GM18519 (cell line): ENCODE data around the gene MBNL1.
"Not testable (repeated sequence)": the region's sequence is repeated elsewhere in the genome, so short reads cannot be mapped to it uniquely, and the experiment has no call there.

Experiments used
- ATAC-seq: cut with Tn5 transposase; IDR thresholded peaks from one replicate; pipeline ENCODE4 v1.9.1; 2021; ENCODE audit warnings: mild to moderate bottlenecking, moderate library complexity; ENCODE audit not compliant: unreplicated experiment, low FRiP score

MBNL1 gene

DNA sequence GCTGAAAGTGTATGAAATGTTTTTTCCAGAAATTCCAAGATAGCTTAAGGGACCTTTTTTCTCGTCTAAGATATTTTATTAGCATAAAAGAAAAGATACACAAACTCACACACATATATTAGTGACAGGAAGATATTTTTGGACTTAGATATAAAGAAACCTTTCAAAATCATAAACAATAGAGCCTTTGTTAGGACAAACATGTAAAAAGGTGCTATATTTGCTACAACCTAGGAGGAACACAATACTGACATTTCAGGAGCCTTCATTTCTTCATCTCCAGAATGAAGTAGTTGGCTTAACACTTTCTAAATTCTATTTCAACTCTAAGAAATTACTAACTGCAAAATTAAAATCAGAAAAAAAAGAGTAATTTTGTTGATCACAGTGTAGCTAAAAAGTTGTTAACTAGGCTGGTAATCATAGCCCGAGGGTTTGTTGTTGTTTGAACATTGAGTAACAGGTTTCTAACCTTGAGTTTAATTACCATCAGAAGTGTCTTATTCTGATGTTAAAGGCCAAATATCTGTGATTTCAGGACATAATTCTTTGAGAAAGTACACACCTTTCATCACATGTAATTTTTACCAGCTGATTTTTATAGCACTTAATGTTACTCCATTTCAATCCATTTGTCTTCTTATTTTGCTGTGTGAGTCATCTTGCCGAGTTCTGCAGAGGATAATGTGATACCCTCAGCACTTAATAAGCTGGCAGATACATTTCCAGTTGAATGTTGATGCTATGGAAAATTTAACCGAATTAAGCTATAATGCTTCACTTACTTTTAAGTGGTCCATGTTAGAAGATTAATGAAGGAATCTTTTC is 97.3 kb downstream of the MBNL1 start:
- no peak for ATAC-seq

DNA sequence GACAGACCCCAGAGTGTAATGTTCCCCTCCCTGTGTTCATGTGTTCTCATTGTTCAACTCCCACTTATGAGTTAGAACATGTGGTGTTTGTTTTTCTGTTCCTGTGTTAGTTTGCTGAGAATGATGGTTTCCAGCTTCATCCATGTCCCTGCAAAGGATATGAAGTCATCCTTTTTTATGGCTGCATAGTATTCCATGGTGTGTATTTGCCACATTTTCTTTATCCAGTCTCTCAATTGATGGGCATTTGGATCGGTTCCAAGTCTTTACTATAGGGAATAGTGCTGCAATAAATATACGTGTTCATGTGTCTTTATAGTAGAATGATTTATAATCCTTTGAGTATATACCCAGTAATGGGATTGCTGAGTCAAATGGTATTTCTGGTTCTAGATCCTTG is 98.5 kb downstream of the MBNL1 start:
- ATAC-seq: not testable (repeated sequence)

DNA sequence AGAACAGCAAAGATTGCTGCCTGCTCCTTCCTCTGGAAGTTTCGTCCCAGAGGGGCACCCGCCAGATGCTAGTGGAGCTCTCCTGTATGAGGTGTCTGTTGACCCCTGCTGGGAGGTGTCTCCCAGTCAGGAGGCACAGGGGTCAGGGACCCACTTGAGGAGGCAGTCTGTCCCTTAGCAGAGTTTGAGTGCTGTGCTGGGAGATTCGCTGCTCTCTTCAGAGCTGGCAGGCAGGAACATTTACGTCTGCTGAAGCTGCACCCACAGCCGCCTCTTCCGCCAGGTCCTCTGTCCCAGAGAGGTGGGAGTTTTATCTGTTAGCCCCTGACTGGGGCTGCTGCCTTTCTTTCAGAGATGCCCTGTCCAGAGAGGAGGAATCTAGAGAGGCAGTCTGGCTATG is 103.9 kb downstream of the MBNL1 start:
- not testable (repeated sequence) for ATAC-seq

DNA sequence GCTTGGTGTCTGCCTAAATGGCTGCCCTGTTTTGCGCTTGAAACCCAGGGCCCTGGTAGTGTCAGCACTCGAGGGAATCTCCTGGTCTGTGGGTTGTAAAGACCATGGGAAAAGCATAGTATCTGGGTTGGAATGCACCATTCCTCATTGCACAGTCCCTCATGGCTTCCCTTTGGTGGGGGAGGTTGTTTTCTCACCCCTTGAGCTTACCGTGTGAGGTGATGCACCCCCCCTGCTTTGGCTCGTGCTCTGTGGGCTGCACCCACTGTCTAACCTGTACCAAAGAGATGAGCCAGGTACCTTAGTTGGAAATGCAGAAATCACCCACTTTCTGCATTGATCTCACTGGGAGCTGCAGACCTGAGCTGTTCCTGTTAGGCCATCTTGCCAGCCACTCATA is 104.7 kb downstream of the MBNL1 start:
- no peak for ATAC-seq

DNA sequence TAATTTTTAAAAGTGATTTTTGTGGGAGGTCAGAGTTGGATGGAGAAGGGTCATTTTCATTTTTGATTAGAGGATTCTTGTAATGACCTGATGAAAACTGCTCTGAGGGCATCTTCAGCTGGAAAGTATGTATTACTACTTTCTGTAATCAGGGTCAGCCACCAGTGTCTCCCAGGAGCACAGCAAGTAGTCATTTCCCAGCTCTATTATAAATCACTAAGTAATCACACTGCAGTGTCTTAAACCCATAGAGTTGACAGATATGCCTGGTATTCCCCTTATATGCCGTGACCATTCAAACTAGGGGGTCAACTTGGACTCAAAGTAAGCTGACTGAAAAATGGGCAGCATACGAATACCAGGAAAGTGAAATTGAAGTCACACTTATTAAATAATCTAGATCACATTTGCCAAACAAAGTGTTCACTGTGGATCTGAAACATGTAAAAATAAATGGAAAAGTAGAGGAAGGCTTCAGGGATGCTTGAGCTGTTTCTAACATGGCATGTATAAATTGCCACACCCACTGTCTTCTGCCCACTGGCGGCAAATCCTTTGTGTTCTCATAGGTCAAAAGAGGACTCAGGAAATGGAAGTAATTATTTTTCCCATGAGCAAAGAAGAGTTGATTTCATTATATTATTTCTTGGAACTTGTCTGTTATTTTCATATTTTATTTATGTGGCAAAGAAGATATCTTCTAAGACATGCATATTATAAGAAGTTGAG is 105.7 kb downstream of the MBNL1 start:
- ATAC-seq: no peak

DNA sequence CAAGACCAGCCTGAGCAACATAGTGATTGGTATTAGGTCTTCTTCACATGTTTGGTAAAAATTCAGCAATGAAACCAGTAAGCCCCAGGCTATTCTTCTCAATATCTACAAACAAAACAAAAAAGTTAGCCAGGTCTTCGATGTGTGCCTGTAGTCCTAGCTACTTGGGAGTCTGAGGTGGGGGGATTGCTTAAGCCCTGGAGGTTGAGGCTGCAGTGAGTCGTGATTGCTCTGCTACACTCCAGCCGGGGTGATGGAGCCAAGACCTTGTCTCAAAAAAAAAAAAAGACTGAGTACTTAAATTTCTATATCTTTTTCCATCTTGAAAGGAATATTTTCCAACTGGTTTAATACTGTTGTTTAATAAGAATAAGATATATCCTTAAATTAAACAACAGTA is 106.8 kb downstream of the MBNL1 start:
- ATAC-seq: no peak

DNA sequence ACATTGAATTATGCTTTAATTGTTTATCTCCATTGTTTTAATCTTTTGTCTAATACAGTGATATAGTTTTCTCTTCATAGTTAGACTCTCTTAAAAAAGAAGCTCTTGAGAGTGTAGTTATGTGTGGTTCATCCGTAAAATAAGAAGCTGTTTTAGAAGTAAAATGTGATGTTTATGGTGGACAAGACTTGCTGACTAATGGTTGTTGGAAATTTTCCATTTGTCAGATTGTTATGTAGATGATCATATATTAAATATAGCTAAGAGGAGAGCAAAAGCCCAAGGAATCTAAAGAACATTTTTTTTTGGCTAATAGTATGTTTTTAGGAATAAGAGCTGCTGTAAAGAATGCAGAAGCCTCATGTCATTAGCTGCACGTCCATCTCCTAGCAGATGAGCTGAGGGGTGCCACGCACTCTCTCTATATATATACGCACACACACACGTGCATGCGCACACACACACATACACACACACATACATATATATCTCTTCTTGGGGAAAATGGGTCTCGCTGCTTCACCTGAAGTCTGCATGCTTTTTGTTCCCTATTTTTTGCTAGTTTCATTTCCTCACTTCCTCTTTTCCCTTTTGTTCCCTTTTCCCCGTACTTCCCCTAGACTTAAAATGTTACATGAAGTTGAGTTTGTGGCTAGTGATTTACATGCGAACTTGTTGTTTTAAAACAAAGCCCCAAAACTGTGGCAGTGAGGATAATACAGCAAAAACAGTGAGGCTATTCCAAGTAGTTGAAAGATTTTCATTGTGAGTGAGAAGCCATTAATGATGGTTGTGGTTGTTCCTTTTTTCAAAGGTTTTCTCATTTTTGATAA is 107.8 kb downstream of the MBNL1 start:
- peak; percentile 67 for ATAC-seq

DNA sequence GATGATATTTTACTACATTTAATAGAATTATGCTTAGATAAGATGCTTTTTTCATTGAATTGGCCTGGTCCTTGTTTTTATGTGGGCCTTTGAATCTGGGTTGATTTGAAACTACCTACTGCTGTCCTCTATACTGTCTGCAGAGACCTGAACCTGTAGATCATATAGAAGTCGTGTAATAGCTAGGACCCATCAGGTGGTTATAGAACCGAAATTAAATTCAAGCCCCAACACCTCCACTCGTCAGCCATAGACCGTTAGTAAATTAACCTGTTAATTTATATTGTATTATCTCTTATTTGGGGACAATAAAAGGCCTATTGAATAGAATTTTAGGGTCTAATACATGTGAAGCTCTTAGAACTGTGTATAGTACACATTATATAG is 108.4 kb downstream of the MBNL1 start:
- no peak for ATAC-seq

DNA sequence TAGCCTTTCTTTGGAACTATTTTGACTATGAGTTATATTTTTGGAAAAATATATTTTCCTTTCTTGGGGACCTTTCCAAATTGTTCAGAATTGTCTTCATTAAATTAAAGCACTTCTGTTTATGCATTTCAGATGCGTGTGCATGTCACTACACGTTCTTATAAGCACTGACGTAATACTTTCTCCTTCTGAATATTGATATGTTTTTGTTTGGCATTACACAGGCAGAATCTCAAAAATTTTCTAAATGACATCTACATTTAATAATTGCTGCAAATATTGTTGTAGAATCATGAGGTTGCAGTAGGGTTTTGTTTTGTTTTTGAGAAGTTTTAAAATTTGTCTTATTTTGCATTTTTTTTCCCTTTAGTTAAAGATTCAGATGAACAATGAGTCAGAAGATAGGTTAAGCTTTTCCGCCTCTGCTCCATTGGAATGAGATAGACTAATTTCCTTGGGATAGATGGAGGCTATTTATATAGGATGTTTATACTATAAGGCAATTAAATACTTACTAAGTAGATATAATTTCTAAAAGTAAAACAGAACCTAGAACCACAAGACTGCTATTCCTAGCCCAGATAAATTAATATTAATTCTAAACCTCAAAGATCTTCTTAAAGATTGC is 110.8 kb downstream of the MBNL1 start:
- ATAC-seq: no peak

DNA sequence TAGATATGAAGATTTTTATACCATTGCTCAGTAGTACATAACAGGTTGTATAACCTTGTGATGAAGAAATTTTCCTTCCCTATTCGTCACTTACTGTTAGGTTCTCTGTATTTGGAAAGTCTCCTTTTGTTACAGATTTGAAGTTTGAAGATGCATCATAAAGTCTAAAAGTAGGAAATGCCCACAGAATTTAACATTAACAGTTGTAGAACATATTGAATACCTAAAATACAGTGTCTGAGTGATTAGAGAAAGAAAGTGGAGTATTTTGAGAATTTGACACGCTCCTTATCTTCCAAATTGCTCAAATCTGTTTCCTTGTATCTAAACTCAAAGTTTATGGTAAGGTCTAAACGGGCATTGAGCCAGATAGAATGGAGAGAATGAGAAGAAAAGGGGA is 111.3 kb downstream of the MBNL1 start:
- ATAC-seq: no peak

DNA sequence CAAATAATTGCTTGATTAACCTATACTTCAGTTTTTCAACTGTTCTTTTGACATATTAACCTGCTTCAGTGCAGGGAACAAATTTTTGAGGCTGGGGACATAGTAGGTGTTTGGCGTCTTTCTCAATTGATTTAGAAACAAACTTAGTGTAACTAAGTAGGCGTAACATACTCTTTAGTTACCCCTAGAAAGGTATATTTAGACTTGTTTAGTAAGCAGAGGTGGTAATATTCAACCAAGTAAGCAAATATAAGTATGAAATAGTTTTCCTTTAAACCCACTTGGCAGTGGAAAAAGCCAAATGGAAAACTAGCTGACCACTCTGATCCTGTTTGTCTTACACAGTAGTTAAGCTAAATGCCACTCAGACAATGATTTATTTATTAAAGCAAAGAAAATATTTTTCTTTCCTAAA is 113.2 kb downstream of the MBNL1 start:
- no peak for ATAC-seq

DNA sequence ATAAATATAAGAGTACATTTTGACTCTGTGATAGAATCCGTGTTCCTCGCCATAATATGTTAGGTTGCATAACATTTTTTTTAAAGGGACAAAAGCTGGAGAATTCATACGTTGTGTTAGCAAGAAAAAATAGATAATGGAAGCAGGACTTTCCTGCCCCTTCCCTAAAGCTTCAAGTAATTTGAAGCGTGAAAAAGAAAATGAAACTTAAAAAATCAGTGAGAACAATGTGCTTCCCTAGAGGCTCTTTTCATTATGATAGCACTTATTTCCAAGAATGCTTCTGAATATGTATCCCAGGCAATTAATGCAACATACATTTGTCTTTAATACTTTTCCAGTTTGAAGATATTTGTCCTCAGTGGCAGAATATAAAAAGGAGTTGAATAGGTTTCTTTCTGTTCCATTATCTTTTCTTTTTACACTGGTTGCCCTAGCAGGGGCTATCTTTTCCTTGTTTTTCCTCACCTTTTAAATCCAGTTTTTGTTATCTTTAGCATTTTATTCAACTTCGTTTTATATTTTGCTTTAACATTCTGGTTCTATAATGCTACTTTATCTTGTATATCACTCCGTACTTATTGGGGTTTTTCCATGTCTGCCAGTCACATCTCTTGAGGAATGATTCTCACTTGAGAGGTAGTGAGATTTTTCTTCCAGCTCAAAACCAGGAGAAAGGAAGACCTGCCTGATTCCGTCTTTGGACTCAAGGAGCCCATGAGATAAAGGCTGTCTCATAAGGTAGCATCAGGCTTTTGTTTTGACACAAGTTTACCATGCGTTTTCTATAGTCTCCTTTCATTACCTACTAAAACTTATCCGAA is 113.8 kb downstream of the MBNL1 start:
- ATAC-seq: no peak

DNA sequence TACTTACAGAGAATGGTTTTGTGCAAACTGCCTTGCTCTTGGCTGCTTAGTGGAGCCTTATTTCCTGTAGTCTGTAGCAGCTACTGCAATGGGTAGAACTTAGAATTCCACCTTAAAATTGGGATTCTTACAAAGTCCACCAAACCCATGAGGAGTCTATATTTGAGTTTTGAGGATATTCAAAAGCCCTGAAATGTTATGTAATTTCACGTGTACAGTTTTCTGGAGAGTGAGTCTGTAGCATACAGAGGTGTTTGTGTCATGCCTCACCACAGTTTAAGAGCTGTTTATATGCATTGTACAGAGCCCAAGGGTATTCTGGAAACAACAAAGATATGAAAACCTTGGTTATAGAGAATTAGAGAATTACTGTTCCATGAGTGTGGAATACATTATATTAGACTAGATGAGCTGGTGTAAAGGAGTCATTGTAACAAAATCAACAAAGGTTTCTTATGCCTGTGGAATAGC is 114.4 kb downstream of the MBNL1 start:
- no peak for ATAC-seq

DNA sequence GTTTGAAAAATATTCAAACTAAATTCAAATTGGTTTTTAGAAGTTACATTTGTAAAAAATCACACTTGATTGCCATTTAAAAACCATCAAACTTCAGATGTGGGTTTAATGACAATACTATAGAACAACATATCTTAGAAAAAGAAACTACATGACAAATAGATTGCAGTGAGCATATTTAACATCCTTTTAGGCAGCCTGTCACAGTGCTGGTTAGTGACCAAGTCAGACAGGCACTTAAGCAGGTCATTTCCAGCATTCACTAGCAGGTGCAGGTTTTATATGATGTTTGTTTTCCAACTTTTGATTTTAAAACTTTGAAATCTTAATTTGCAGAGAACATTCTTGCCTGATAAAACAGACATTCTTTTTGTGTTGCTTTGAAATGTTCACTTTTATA is 115.7 kb downstream of the MBNL1 start:
- ATAC-seq: no peak

DNA sequence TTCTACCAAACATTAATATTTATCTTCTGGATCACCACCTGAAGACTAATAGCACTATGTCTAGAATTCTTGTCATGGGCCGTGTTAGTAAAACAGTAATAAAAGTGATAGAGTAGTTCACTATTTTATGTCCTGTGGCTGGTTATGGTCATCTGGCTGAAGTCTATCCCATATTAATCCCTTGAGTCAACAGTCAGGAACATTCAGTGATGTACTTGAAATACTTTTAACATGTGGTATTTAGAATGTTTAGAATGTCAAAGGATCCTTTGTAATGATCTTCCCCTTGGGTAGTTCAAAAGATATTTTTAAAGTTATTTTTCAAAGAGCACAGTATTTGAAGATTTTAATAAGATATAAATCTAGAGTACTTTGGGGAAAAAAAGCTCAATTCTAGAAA is 117.0 kb downstream of the MBNL1 start:
- no peak for ATAC-seq

DNA sequence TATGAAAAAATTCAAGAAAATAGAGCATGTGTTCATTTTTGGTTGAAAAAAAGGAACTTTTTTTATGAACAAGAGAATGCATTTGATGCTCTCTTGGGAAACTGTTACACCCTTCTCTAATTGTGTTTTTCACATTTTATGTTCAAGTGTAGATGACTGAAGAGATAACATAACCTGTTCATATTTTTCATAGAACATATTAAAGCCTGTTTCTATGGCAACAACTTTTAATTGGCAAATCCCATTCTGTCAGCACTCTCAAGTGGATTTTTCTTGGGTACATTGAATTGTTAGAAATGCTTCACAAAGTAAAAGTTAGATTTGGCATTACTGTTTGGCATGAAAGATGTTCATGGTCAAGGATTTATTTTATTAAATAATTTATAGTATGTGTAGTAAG is 117.5 kb downstream of the MBNL1 start:
- ATAC-seq: no peak

DNA sequence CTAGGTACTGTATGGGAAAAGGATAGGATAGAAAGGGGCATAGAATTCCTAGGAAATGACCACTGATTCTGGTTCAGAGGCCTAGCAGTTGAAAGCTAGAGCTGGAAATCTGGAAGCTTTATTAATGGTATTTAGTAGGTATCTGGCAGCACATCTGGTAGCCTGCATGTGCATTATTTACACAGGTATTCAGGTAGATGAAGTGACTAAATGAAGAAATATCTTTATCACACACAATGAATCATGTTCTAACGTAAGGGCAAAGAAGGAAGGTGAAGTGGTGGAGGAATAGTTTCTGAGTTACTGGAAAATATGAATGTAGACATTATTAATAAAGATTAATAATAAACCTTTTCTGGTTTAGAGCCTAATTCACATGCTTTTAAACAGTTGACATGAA is 119.9 kb downstream of the MBNL1 start:
- no peak for ATAC-seq

DNA sequence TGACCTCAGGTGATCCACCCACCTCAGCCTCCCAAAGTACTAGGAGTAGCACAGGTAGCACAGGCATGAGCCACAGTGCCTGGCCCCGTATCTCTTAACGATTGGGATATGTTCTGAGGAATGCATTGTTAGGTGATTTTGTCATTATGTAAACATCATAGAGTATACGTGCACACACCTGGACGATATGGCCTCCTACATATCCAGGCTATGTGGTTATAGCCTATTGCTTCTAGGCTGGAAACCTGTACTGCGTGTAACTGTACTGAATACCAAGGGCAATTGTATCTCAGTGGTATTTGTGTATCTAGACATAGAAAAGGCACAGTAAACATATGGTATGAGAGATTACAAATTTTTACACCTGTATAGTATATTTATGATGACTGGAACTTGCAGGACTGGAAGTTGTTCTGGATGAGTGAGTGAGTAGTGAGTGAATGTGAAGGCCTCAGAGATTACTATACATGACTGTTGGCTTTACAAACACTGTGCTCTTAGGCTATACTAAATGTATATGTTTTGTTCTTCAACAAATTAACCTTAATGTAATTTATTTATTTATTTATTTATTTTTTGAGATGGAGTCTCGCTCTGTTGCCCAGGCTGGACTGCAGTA is 120.7 kb downstream of the MBNL1 start:
- no peak for ATAC-seq

DNA sequence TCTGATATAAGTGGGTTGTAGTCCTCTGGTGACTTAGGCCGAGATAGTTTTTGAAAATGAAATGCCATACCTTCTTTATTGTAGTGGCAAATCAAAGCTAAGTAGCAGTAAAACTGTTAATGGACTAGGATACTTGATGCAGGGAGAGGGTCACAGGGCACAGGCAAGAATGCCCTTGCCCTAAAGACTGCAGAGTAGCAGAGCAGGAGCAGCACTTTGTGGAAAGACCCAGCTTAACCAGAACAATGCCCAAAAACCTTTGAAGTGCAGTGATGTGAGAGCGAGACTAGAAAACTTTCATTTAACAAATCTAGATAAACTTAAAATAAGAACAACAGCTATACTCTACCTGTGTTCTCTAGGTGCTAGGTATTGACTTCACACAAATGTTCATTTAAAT is 121.9 kb downstream of the MBNL1 start:
- ATAC-seq: no peak
